C4-2B (cell line): Measurements from ENCODE around the gene PIGQ.

Experiments
- ZFX ChIP-seq: fragments of 450-650 bp; IDR thresholded peaks from 2 replicates; pipeline ENCODE4 v1.6.1; 2017
- TF ChIP-seq, protein P1 (sequence below): fragments of 450-650 bp; conservative IDR thresholded peaks from 2 replicates; pipeline ENCODE4 v1.5.1; 2017; ENCODE audit warnings: mild to moderate bottlenecking

DNA sequence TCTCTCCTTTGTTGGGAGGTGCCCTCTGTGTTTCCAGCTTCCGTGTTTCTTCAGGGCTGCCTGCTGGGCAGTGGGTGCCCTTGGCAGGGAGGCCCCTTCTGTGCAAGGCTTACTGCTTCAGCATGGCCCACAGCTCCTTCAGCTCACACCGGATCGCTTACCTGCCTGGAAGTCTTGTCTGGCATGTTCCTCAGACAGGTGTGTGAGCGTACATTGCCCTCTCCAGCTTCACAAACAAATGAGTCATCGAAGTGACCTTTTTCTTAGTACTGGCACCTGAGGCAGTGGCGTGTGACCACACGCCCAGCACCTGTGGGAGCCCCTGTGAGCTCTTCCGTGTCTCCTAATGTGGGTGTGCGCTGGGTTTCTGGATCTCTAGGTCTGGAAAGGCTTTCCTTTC lies 23.6 kb downstream of the PIGQ start:
- TF ChIP-seq, protein P1, sequence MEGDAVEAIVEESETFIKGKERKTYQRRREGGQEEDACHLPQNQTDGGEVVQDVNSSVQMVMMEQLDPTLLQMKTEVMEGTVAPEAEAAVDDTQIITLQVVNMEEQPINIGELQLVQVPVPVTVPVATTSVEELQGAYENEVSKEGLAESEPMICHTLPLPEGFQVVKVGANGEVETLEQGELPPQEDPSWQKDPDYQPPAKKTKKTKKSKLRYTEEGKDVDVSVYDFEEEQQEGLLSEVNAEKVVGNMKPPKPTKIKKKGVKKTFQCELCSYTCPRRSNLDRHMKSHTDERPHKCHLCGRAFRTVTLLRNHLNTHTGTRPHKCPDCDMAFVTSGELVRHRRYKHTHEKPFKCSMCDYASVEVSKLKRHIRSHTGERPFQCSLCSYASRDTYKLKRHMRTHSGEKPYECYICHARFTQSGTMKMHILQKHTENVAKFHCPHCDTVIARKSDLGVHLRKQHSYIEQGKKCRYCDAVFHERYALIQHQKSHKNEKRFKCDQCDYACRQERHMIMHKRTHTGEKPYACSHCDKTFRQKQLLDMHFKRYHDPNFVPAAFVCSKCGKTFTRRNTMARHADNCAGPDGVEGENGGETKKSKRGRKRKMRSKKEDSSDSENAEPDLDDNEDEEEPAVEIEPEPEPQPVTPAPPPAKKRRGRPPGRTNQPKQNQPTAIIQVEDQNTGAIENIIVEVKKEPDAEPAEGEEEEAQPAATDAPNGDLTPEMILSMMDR: no peak
- no peak for TF ChIP-seq ZFX
